ENCODE results near the gene RPL39.

Gene RPL39

DNA sequence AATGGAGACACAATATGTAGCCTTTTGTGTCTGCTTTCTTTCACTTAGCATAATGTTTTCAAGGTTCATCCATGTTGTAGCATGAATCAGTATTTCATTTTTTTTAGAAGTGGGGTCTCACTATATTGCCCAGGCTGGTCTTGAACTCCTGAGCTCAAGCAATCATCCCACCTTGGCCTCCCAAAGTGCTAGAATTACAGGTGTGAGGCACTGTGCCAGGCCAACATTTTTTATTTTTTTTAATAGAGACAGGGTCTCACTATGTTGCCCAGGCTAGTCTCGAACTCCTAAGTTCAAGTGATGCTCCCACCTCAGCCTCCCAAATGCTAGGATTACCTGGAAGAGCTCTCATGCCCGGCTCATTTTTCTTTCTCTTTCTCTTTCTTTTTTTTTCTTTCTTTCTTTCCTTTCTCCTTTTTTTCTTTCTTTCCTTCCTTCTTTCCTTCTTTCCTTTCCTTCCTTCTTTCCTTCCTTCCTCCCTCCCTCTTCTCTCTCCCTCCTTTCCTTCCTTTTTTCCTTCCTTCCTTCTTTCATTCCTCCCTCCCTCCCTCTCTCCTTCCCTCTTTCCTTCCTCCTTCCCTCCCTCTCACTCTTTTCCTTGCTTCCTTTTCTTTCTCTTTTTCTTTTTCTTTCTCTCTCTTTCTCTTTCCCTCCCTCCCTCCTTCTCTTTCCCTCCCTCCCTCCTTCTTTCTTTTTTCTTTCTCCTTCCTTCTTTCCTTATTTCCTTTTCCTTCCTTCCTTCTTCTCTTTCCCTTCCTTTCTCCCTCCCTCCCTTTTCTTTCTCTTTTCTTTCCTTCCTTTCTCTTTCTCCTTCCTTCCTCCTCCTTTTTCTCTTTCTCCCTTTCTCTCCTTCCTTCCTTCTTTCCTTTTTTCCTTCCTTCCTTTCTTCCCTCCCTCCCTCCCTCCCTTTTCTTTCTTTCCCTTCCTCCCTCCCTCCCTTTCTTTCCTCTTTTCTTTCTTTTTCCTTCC lies 10.1 kb upstream of the RPL39 start:
- TF ChIP-seq POLR2AphosphoS5 (IDR thresholded peaks at IDR 0.05; ENCODE audit: low read depth, low read length) (no peak), SIN3A (IDR thresholded peaks at IDR 0.05; ENCODE audit: borderline replicate concordance, insufficient read depth, low read length) (no peak), TAF1 (IDR thresholded peaks at IDR 0.05; ENCODE audit: borderline replicate concordance, insufficient read depth, low read length) (no peak), FOXP2 (optimal IDR thresholded peaks at IDR 0.05; ENCODE audit: borderline replicate concordance, extremely low read depth, extremely low read length, insufficient read depth) (no peak)
- TF ChIP-seq, protein P1, sequence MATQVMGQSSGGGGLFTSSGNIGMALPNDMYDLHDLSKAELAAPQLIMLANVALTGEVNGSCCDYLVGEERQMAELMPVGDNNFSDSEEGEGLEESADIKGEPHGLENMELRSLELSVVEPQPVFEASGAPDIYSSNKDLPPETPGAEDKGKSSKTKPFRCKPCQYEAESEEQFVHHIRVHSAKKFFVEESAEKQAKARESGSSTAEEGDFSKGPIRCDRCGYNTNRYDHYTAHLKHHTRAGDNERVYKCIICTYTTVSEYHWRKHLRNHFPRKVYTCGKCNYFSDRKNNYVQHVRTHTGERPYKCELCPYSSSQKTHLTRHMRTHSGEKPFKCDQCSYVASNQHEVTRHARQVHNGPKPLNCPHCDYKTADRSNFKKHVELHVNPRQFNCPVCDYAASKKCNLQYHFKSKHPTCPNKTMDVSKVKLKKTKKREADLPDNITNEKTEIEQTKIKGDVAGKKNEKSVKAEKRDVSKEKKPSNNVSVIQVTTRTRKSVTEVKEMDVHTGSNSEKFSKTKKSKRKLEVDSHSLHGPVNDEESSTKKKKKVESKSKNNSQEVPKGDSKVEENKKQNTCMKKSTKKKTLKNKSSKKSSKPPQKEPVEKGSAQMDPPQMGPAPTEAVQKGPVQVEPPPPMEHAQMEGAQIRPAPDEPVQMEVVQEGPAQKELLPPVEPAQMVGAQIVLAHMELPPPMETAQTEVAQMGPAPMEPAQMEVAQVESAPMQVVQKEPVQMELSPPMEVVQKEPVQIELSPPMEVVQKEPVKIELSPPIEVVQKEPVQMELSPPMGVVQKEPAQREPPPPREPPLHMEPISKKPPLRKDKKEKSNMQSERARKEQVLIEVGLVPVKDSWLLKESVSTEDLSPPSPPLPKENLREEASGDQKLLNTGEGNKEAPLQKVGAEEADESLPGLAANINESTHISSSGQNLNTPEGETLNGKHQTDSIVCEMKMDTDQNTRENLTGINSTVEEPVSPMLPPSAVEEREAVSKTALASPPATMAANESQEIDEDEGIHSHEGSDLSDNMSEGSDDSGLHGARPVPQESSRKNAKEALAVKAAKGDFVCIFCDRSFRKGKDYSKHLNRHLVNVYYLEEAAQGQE (IDR thresholded peaks at IDR 0.05; ENCODE audit: insufficient read depth in 1 of 2, low read depth in 2 of 2, low read length in 2 of 2): no peak

DNA sequence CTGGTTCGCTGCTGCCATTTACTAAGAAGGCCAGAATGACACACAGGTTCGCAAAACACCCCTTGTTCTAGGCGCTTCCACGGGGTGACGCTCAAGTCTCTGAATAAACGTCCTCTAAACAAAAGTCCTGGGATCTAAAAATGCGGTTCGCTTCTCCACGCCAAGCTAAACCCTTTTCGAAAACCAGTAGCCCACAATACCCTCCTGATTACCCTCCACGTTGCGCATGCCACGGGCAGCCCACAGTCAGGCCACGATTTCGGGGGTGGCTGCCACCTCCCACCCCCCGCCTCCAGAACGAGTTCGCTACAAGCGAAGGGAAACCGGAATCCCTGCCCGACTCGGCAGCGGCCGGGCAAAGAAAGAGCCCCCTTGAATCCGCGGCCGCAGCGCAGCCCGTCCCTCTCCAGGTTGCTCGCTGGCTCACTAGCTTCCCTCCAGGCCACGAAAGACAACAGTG lies 423 bp downstream of the RPL39 start:
- no peak for TF ChIP-seq SIN3A (IDR thresholded peaks at IDR 0.05; ENCODE audit: borderline replicate concordance, insufficient read depth, low read length)
- TF ChIP-seq, protein P1 (IDR thresholded peaks at IDR 0.05; ENCODE audit: insufficient read depth in 1 of 2, low read depth in 2 of 2, low read length in 2 of 2): no peak
- TF ChIP-seq POLR2AphosphoS5 (IDR thresholded peaks at IDR 0.05; ENCODE audit: low read depth, low read length): no peak
- no peak for TF ChIP-seq TAF1 (IDR thresholded peaks at IDR 0.05; ENCODE audit: borderline replicate concordance, insufficient read depth, low read length)
- no peak for TF ChIP-seq FOXP2 (optimal IDR thresholded peaks at IDR 0.05; ENCODE audit: borderline replicate concordance, extremely low read depth, extremely low read length, insufficient read depth)

DNA sequence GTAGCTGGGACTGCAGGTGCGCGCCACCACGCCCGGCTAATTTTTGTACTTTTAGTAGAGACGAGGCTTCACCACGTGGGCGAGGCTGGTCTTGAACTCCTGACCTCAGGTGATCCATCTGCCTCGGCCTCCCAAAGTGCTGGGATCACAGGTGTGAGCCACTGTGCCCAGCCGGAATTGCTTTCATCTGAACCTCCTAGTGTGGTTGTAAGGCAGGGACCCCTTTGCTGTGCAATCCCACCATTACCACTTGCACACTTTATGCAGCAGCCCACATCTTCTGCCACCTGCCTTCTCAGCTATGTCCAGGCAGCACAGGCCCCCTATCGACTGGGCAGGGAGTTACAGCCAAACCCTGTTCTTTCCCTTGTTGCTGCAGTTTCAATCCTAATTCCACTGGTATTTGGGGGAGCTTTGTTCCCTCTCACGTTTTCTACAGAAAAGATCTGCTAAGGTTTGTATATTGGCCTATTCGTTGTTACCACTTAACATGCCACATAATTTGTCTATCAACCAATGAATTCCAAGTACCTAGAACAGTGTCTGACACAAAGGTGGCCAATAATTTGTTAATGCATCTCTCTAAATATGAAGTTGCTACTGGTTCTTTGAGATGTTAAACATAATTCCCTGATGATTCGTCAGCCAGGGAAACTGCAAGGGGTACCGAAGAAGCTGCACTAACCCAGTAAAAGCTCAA lies 6.5 kb downstream of the RPL39 start:
- no peak for TF ChIP-seq FOXP2 (optimal IDR thresholded peaks at IDR 0.05; ENCODE audit: borderline replicate concordance, extremely low read depth, extremely low read length, insufficient read depth)
- no peak for TF ChIP-seq TAF1 (IDR thresholded peaks at IDR 0.05; ENCODE audit: borderline replicate concordance, insufficient read depth, low read length)
- TF ChIP-seq, protein P1 (IDR thresholded peaks at IDR 0.05; ENCODE audit: insufficient read depth in 1 of 2, low read depth in 2 of 2, low read length in 2 of 2): no peak
- no peak for TF ChIP-seq POLR2AphosphoS5 (IDR thresholded peaks at IDR 0.05; ENCODE audit: low read depth, low read length)
- no peak for TF ChIP-seq SIN3A (IDR thresholded peaks at IDR 0.05; ENCODE audit: borderline replicate concordance, insufficient read depth, low read length)

DNA sequence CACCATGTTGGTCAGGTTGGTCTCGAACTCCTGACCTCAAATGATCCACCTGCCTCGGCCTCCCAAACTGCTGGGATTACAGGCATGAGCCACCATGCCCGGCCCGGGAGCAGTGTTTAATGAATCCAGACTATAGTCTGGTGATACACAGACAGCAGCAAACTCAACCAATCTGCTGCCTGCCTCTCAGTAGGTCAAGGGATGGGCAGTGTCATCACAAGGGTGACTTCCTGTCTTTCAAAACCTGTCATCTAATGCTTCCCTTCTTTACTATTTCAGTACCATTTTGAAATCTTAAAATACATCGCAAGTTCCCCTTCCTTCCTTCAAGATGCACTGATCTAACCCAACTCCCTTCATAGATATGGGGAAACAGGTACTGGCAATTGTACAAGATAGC lies 8.4 kb downstream of the RPL39 start:
- TF ChIP-seq, protein P1 (IDR thresholded peaks at IDR 0.05; ENCODE audit: insufficient read depth in 1 of 2, low read depth in 2 of 2, low read length in 2 of 2): no peak
- TF ChIP-seq TAF1 (IDR thresholded peaks at IDR 0.05; ENCODE audit: borderline replicate concordance, insufficient read depth, low read length): no peak
- TF ChIP-seq SIN3A (IDR thresholded peaks at IDR 0.05; ENCODE audit: borderline replicate concordance, insufficient read depth, low read length): no peak
- no peak for TF ChIP-seq POLR2AphosphoS5 (IDR thresholded peaks at IDR 0.05; ENCODE audit: low read depth, low read length)
- TF ChIP-seq FOXP2 (optimal IDR thresholded peaks at IDR 0.05; ENCODE audit: borderline replicate concordance, extremely low read depth, extremely low read length, insufficient read depth): no peak

All from PFSK-1 (cell line).